Ishikawa (cell line): ENCODE results near the gene SLC44A1.
A peak's percentile ranks its signal among the peaks of the same experiment; 100 is the strongest.

ENCODE experiments used
- CEBPB ChIP-seq: IDR thresholded peaks from 2 replicates; pipeline ENCODE4 v1.6.1; 2012
- CREB1 ChIP-seq: IDR thresholded peaks from 2 replicates; pipeline ENCODE4 v1.6.1; 2012; ENCODE audit warnings: low read depth
- EGR1 ChIP-seq: IDR thresholded peaks from 2 replicates; pipeline ENCODE4 v1.6.1; 2012
- EP300 ChIP-seq: IDR thresholded peaks from 2 replicates; pipeline ENCODE4 v1.6.1; 2012; ENCODE audit warnings: borderline replicate concordance
- FOXM1 ChIP-seq: IDR thresholded peaks from 2 replicates; pipeline ENCODE4 v1.6.1; 2012; ENCODE audit warnings: low read depth, borderline replicate concordance
- MAX ChIP-seq: IDR thresholded peaks from 2 replicates; pipeline ENCODE4 v1.6.1; 2012
- NFIC ChIP-seq: IDR thresholded peaks from 2 replicates; pipeline ENCODE4 v1.6.1; 2012
- RAD21 ChIP-seq: IDR thresholded peaks from 2 replicates; pipeline ENCODE4 v1.6.1; 2012; ENCODE audit warnings: low read depth
- REST ChIP-seq: IDR thresholded peaks from 2 replicates; pipeline ENCODE4 v1.6.1; 2012; ENCODE audit warnings: low read depth, mild to moderate bottlenecking
- TAF1 ChIP-seq: IDR thresholded peaks from 2 replicates; pipeline ENCODE4 v1.6.1; 2012; ENCODE audit warnings: low read depth, mild to moderate bottlenecking
- TCF12 ChIP-seq: IDR thresholded peaks from 2 replicates; pipeline ENCODE4 v1.6.1; 2012; ENCODE audit warnings: low read depth
- TEAD4 ChIP-seq: IDR thresholded peaks from 2 replicates; pipeline ENCODE4 v1.6.1; 2012
- USF1 ChIP-seq: IDR thresholded peaks from 2 replicates; pipeline ENCODE4 v1.6.1; 2012
- YY1 ChIP-seq: IDR thresholded peaks from 2 replicates; pipeline ENCODE4 v1.6.1; 2012; ENCODE audit warnings: low read depth
- ZBTB7A ChIP-seq: IDR thresholded peaks from 2 replicates; pipeline ENCODE4 v1.6.1; 2012; ENCODE audit warnings: low read depth

Gene SLC44A1

DNA sequence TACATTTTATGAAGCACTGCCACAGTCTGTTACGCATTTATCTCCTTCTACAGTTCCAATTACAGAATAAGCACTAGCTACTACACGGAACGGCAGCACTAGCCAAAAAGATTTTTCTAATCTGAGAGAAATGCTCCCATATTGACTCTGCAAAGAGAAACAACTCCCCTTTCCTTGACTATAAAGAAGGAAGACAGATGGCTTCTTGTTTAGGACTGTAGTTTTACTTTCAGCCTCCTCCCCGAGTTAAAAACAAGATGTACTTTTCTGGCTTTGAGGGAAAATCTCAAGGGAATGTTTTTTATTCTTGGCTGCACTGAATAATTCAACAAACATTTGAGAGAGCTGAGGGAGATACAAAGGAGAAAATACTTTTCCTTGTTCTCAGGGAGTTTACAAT is 1.9 kb upstream of the SLC44A1 start:
- no peak for TF ChIP-seq YY1
- TF ChIP-seq MAX: no peak
- TF ChIP-seq TCF12: no peak
- no peak for TF ChIP-seq CREB1

GRCh38 chr9:105243015-105243686 is 1.3 kb upstream of the SLC44A1 start:
- no peak for TF ChIP-seq CEBPB

DNA sequence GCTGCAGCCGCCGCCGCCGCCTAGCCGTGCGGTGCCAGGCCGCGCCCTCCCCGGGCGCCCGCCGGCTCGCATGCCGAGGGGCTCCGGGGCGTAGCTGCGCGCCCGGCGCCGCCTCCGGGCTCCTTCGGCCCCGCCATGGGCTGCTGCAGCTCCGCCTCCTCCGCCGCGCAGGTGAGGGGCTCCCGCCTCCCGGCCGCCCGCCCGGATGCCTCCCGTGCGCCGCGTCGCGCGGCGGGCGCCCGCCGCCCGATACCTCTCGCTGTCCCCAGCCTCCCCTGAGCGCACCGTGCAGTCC is 230 bp downstream of the SLC44A1 start:
- TF ChIP-seq RAD21 (no peak), EP300 (no peak), TEAD4 (no peak)

DNA sequence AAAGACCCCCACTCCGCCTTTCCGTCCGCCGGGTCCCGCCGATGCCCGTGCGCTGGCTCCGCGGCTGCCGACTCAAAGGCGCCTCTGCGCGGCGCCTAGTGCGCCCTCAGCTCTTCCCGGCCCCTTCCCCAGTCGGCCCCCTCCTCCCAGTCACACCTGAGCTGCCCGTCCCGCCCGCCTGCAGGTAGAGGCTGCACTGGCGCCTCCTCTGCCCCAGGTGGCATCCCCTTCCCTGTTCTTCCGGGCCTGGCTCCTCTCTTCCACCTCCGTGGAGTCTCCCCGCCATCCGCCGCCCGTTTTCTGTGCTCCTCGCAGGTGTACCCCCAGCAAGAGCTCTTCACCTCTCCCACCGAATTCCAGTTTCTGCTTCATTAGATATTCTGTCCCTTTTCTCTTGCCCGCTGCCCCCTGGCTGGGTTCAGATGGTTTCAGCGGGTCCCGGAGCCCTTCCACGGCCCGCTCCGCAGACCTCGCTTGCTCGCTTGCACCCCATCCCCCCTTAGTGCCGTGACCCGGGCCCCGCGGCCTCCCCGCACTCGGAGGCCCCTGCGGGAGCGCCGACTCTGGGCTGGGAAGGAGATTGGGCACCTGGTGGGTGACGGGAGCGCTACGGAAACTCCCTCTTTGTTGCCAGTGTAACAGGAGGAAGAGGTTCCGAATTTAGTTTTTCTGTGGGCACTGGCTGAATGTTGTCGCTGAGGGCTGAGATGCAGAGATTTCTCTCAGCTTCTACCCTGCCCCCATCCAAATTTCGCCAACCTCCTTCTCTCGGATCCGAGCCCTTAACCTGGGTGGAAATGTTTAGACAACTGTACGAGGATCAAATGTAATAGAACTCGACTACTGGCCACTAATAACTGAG is 809 bp downstream of the SLC44A1 start:
- TF ChIP-seq TEAD4: no peak
- 0 out of 2 replicates have a peak, but pooled peaks have one; percentile 15 for TF ChIP-seq MAX
- TF ChIP-seq ZBTB7A: peak; percentile 88
- TF ChIP-seq EP300: no peak
- TF ChIP-seq EGR1: no peak
- TF ChIP-seq TCF12: no peak
- TF ChIP-seq FOXM1: no peak
- TF ChIP-seq REST: no peak
- peak; percentile 31; the same call in 1 of the 2 replicates for TF ChIP-seq RAD21
- no peak for TF ChIP-seq NFIC
- no peak for TF ChIP-seq CREB1
- no peak for TF ChIP-seq CEBPB
- TF ChIP-seq USF1: no peak
- no peak for TF ChIP-seq YY1
- peak; percentile 40; the same call in 1 of the 2 replicates for TF ChIP-seq TAF1

- TF ChIP-seq USF1: no peak
- no peak for TF ChIP-seq TCF12
- TF ChIP-seq REST: no peak
- no peak for TF ChIP-seq CEBPB
- no peak for TF ChIP-seq RAD21
- TF ChIP-seq TEAD4: no peak
- TF ChIP-seq EP300: no peak
- no peak for TF ChIP-seq TAF1
- no peak for TF ChIP-seq ZBTB7A
- no peak for TF ChIP-seq MAX
- TF ChIP-seq CREB1: no peak
- no peak for TF ChIP-seq YY1
- TF ChIP-seq EGR1: no peak
- no peak for TF ChIP-seq NFIC
- no peak for TF ChIP-seq FOXM1
Measured at GRCh38 chr9:105245891-105246161, 1.4 kb downstream of the SLC44A1 start.

DNA sequence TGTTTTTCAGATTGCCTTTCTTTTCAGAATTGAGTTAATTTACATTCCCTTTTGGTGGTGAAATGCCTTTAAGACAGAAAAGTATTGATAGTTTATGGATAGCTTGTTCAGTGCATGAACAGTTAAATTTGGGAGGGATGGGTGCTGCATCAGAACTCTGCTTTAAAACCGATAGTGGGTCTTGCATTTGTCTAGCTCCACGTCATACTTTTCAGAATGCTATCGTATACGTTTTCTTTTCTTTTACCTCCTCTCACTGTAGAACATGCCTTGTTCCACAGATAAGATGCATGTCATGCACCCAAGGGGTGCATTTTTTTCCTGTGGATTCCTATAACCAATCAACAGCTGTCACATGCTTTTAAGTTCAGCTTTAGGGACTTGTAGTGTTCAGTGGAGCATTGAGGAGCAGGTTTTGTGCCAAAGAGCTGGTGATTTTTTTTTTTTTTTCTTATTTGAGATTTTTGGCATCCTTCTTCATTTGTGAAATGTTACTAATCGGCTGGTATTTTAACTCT is 2.3 kb downstream of the SLC44A1 start:
- TF ChIP-seq USF1 (no peak), TCF12 (no peak), TEAD4 (no peak), ZBTB7A (no peak), TAF1 (no peak), RAD21 (no peak), CEBPB (no peak), YY1 (no peak), CREB1 (no peak), REST (no peak), MAX (no peak), FOXM1 (no peak), EGR1 (no peak), EP300 (no peak), NFIC (no peak)
